ENCODE data around the gene DHX35.

DNA sequence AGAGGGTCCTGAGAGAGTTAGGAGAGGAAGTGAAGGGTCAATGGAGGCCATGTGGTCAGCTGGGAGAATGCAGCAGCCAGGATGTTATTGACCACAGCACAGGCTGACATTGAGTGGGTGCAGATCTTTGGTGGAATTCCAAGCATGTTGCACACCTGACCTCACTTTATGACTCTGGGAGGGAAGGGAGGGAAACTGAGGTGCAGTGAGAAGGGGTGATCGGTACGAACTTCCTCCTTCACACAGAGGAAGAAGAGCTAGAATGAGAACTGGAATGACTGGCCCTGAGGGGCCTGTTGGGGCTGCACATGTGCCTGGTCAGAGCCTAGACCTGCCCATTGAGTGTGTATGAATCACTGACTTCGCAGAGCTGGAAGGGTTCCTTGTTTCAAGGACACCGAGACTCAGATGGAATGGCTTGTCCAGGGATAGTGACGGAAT lies 26.2 kb upstream of the DHX35 start:
- TF ChIP-seq YY1 (IDR thresholded peaks at IDR 0.05; ENCODE audit: insufficient read depth, insufficient read length) (no peak), SUZ12 (IDR thresholded peaks at IDR 0.05; ENCODE audit: extremely low read depth, insufficient read depth, insufficient read length) (no peak)
